ENCODE measurements around the gene SYTL3.

Gene SYTL3

DNA sequence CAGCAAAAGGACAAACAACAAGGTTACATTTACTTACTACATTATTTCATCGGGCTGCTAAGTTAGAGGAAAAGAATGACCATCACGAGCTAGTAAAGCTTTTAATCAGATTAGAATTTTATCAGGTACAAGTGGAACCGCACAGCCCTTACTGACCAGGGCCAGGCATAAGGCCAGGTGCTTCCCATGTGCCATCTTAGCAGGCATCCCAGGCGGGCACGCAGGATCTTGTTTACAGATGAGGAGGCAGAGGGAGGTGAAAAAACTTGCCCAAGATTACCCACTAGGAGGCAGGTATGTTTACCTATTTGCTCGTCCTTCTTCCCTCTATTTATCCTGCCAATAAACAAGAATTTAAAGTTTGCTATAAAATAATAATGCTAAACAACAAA lies 158.6 kb downstream of the SYTL3 start:
- TF ChIP-seq, protein P1, sequence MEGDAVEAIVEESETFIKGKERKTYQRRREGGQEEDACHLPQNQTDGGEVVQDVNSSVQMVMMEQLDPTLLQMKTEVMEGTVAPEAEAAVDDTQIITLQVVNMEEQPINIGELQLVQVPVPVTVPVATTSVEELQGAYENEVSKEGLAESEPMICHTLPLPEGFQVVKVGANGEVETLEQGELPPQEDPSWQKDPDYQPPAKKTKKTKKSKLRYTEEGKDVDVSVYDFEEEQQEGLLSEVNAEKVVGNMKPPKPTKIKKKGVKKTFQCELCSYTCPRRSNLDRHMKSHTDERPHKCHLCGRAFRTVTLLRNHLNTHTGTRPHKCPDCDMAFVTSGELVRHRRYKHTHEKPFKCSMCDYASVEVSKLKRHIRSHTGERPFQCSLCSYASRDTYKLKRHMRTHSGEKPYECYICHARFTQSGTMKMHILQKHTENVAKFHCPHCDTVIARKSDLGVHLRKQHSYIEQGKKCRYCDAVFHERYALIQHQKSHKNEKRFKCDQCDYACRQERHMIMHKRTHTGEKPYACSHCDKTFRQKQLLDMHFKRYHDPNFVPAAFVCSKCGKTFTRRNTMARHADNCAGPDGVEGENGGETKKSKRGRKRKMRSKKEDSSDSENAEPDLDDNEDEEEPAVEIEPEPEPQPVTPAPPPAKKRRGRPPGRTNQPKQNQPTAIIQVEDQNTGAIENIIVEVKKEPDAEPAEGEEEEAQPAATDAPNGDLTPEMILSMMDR (IDR thresholded peaks at IDR 0.05; ENCODE audit: borderline replicate concordance, insufficient read depth, low read depth, low read length): no peak
- no peak overlapping the region for H3K4me3 ChIP-seq (ENCODE audit: low read depth, low read length)

DNA sequence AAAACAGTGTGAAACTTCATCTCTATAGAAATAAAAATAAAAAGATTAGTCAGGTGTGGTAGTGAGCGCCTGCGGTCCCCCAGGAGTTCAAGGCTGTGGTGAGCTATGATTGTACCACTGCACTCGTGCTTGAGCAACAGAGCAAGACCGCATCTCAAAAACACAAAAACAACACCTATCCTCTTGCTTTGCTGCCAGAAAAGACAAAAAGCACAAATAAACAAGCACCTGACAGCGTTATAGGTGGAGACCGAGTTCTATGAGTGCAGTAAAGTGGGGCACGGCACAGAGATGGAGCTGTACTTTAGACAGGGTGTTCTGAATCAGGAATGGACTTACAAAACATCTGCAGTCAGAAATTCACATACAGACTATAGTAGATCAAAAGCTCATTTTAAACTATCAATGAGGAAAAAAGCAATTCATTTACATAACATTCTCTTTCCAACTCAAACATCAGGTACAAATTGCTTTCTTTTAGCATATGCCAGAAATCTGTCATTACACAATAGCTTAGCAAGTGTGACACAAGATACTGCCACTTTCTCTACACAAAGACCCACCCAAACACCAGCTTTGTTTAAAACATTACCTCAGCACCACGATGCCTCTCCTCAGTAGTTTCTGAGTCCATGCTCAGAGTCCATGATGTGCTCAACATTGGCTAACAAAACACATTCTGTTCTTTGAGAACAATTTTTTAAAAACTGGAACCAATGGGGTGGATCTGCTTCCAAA lies 159.3 kb downstream of the SYTL3 start:
- no peak overlapping the region for H3K4me3 ChIP-seq (ENCODE audit: low read depth, low read length)

DNA sequence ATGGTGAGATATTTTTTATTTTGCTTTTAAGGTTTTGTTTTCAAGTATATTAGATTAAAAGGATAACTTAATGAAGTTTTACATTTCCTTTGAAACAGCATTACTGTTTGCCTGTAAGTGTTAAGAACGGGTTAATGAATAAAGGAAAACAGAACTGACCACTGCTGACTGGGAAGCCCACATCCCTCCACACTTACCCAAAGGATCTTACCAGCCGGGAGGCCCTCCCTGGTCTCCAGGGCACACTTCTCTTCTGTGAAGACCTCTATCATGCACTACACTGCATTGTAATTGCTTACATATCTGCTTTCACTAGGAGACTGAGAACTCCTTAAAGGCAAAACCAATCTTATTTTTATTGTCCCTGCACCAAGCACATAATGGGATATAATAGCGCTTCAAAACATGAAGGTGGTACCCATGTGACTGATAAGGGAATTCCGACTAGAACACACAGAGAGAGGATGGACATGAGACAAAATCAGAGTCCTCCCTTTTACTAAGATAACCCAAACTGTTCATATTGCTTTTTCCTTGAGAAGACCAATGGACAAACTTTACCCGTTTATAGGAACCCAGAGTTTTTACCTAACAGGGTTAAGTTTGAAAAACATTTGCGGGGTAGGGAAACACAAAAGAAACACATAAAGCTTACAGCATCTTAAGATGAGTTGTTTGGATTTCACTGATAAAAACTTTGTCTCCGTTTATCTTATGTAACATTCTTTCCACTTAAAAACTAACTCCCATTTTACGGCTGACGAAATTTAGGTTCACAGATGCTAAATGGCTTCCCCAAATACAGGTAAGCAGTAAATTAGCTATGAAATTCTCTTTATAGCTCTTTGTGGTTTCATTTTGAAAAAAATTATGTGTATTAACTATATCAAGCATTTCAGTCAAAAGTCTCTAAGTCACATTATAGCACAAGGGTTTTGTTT lies 160.6 kb downstream of the SYTL3 start:
- TF ChIP-seq, protein P1 (IDR thresholded peaks at IDR 0.05; ENCODE audit: borderline replicate concordance, insufficient read depth, low read depth, low read length): no peak
- no peak overlapping the region for H3K4me3 ChIP-seq (ENCODE audit: low read depth, low read length)

More for the DNA sequence above, 159.3 kb downstream of the SYTL3 start:
- TF ChIP-seq, protein P1 (IDR thresholded peaks at IDR 0.05; ENCODE audit: borderline replicate concordance, insufficient read depth, low read depth, low read length): no peak

DNA sequence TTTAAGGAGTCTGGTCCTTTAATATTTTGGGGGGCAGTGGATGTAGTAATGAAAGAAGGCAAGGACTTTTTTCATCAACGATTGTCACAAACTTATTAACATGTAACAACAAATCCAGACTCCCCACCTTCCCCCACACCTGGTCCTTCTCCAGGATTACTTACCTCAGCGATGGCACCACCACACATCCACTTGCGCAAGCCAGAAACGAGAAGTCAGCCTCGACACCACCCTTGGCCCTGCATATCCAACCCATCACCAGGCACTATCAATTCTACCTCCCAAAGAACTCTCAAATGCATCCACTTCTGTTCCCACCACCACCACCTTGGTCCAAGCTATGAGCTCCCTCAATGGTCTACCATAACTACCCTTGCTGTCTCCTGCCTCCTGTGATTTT lies 162.8 kb downstream of the SYTL3 start:
- TF ChIP-seq, protein P1 (IDR thresholded peaks at IDR 0.05; ENCODE audit: borderline replicate concordance, insufficient read depth, low read depth, low read length): no peak
- H3K4me3 ChIP-seq (ENCODE audit: low read depth, low read length): no peak overlapping the region

- TF ChIP-seq, protein P1 (IDR thresholded peaks at IDR 0.05; ENCODE audit: borderline replicate concordance, insufficient read depth, low read depth, low read length): no peak
- H3K4me3 ChIP-seq (ENCODE audit: low read depth, low read length): no peak overlapping the region
Measured at GRCh38 chr6:158813032-158813431, 163.2 kb downstream of the SYTL3 start.

Measured in GM12875 (cell line).